Peyer's patch (tissue), 4 donors: ENCODE measurements around the gene HORMAD2. TPM values are rescaled to one million over a fixed set of nuclear protein-coding genes. Genes with fewer than 3 reads are reported as not detected.

Experiments
- DNase-seq, 3 donors: peaks; one replicate each; pipeline ENCODE4 v3.0.0-alpha.2; 2017 to 2019
- H3K27ac ChIP-seq, 4 donors: fragments of 200-600 bp; sonication (generic); one replicate each; pipeline ENCODE4 v1.5.1; 2016 to 2019
- H3K27me3 ChIP-seq, 2 donors: fragments of 200-600 bp; sonication (generic); one replicate each; pipeline ENCODE4 v1.5.1; 2019
- H3K36me3 ChIP-seq, 3 donors: fragments of 200-600 bp; sonication (generic); one replicate each; pipeline ENCODE4 v1.5.1; 2016 to 2019
- H3K4me1 ChIP-seq, 4 donors: fragments of 200-600 bp; sonication (generic); one replicate each; pipeline ENCODE4 v1.5.1; 2016 to 2019
- H3K4me3 ChIP-seq, 4 donors: fragments of 200-600 bp; sonication (generic); 1 replicate in 3 of 4; 2 replicates in 1 of 4; pipeline ENCODE4 v1.5.1; 2016 to 2019; ENCODE audit warnings: mild to moderate bottlenecking in 1 of 4
- H3K9me3 ChIP-seq, 4 donors: fragments of 200-600 bp; sonication (generic); one replicate each; pipeline ENCODE4 v1.5.1; 2016 to 2019; ENCODE audit warnings: mild to moderate bottlenecking in 1 of 4
- CTCF ChIP-seq, 6 experiments: fragments of 450-650 bp in 4 of 6; fragments of 200-600 bp in 2 of 6; sonication (generic) in 1 of 6; IDR thresholded peaks; one replicate each; pipeline ENCODE4 v1.5.1; 2017 to 2019; ENCODE audit warnings: antibody characterized with exemption in 6 of 6, mild to moderate bottlenecking in 3 of 6, moderate library complexity in 1 of 6
- POLR2A ChIP-seq, 2 donors: fragments of 450-650 bp; IDR thresholded peaks; one replicate each; pipeline ENCODE4 v1.5.1; 2017; ENCODE audit warnings: antibody characterized with exemption in 2 of 2, mild to moderate bottlenecking in 2 of 2, moderate library complexity in 2 of 2
- total RNA-seq, 4 donors: library from RNA; depleted of rRNA; stranded (reverse); fragments of >200 nt; gene quantifications; one replicate each; pipeline ENCODE4 v1.1.0, GENCODE V29; 2016

Gene HORMAD2
- total RNA-seq, 4 donors from 2014 or later = not detected

DNA sequence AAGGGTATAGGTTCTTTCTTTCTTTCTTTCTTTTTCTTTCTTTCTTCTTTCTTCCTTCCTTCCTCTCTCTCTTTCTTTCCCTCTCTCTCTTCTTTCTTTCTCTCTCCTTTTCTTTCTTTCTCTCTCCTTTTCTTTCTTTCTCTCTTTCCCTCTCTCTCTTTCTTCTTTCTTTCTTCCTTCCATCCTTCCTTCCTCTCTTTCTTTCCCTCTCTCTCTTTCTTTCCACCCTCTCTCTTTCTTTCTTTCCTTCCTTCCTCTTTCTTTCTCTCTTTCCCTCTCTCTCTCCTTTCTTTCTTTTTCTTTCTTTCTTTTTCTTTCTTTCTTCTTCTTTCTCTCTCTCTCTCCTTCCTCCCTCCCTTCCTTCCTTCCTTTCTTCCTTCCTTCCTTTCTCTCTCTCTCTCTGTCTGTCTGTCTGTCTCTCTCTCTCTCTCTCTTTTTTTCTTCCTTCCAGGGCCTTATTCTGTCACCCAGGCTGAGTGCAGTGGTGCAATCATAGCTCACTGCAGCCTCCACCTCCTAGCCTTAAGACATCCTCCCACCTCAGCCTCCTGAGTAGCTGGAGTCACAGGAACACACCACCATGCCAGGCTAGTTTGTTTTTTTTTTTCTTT is 139.5 kb downstream of the HORMAD2 start:
- no peak overlapping the region for H3K4me3 ChIP-seq
- H3K27ac ChIP-seq = no peak overlapping the region
- peaks cover 0 to 15% (median 7%) of the 10 kb centered on the region in 4 donors for H3K4me1 ChIP-seq
- DNase-seq = no peak
- H3K36me3 ChIP-seq = no peaks in the 10 kb centered on the region
- no peaks in the 10 kb centered on the region for H3K27me3 ChIP-seq
- H3K9me3 ChIP-seq = no peaks in the 10 kb centered on the region
- TF ChIP-seq CTCF (IDR thresholded peaks at IDR 0.05) (no peak), POLR2A (IDR thresholded peaks at IDR 0.05) (no peak)

DNA sequence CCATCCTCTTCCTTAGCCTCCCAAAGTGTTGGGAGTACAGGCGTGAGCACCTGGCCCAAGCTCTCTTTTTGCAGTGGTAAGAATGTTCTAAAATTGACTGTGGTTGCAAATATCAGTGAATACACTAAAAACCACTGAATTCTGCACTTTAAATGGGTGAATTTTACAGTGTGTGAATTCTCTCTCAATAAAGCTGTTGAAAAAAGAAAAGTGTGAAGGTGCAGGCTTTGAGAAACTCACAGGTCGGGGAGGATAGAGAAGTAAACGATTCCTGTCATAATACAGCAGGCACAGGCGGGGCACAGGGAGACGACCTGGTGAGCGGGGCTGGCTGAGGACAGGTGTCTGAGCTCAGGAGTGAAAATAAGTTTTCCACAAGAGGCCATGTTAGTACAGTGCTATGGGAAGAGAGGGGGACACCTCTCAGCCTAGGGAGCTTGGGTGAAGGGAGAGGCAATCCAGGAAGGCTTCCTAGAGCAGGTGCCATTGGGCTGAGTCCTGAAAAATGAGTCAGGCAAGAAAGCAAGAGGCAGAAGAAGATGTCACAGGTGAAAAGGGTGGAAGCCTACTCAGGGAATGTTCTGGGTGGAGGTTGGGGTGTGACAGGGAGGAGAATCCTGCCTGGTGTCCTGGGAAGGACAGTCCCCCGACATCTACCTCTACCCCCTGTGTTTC is 140.2 kb downstream of the HORMAD2 start:
- peak overlapping the region in 1 of 4 donors; percentile 9 for H3K4me3 ChIP-seq
- peak overlapping the region in 1 of 4 donors; percentile 49 for H3K27ac ChIP-seq
- no peak for TF ChIP-seq CTCF (IDR thresholded peaks at IDR 0.05)
- no peak for TF ChIP-seq POLR2A (IDR thresholded peaks at IDR 0.05)
- H3K27me3 ChIP-seq = no peaks in the 10 kb centered on the region
- H3K4me1 ChIP-seq = peaks cover 0 to 15% (median 7%) of the 10 kb centered on the region in 4 donors
- no peak for DNase-seq
- H3K36me3 ChIP-seq = no peaks in the 10 kb centered on the region
- H3K9me3 ChIP-seq = no peaks in the 10 kb centered on the region

DNA sequence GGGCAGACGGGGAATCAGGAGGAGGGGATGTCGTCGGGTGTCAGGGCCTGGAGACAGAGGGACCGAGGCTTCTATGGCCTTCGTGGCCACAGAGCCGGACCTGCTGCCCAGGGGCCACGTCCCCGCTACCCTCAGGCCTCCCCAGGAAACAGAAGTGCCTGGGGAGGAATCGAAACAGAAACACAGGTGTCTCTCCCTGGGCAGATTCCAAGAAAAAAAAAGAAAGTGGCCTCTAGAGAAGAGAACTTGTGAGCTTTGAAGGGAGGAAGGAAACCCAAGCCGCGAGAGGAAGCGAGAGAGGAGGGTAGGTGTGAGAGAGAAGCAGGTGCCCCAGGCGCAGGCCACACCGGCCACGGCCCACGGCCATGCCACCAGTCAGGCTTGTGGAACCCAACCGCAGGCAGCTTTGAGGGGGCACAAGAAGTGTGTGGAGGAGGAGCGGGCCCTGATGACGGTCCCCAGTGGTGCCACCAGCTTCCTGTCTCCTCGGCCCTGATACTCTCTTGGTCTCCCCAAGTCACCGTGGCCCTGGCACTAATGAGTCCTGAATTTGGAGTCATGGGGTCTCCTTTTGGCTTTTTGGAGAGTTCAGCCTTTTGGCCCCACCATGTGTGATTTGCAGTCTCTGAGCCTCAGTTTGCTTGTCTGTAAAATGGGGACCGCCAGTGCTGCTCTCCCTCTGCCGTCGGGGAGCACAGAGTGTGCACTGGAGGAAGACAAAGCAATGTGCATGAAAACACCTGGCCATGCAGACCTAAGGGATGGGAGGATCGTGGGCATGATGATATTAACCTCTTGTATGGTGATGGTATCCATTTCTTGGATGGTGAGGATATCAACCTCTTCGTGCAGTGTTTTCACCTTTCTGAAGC is 141.1 kb downstream of the HORMAD2 start:
- no peaks in the 10 kb centered on the region for H3K9me3 ChIP-seq
- peak overlapping the region in 1 of 4 donors; percentile 9 for H3K4me3 ChIP-seq
- peak overlapping the region in 1 of 4 donors; percentile 49 for H3K27ac ChIP-seq
- peak in 2 of 3 donors; percentile 78 to 80 for DNase-seq
- no peaks in the 10 kb centered on the region for H3K27me3 ChIP-seq
- no peaks in the 10 kb centered on the region for H3K36me3 ChIP-seq
- H3K4me1 ChIP-seq = peaks cover 0 to 15% (median 7%) of the 10 kb centered on the region in 4 donors
- TF ChIP-seq POLR2A (IDR thresholded peaks at IDR 0.05) = no peak
- no peak for TF ChIP-seq CTCF (IDR thresholded peaks at IDR 0.05)

DNA sequence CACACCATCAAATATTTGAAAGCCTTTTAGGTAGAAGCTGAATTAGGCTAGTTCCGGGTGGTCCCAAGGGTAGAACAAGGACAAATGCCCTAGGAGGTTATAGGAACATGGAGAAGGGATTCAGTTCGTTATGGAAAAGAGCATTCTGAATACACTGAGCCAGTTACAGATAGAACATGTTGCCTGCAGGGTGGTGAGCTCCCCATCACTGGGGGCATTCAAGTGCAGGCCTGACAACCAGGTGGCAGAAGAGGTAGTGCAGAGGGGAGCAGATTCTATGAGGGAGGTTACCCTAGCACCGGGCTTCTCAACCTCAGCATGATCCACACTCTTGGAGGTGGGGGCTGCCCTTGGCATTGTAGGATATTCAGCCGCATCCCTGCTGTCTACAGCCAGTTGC is 142.1 kb downstream of the HORMAD2 start:
- Histone ChIP-seq H3K27ac (no peak overlapping the region), H3K9me3 (no peaks in the 10 kb centered on the region)
- no peak for TF ChIP-seq CTCF (IDR thresholded peaks at IDR 0.05)
- no peak for TF ChIP-seq POLR2A (IDR thresholded peaks at IDR 0.05)

GRCh38 chr22:30223303-30223702 is 143.0 kb downstream of the HORMAD2 start:
- TF ChIP-seq POLR2A (IDR thresholded peaks at IDR 0.05) = no peak
- no peak for TF ChIP-seq CTCF (IDR thresholded peaks at IDR 0.05)
- no peaks in the 10 kb centered on the region for H3K36me3 ChIP-seq
- no peak for DNase-seq
- H3K4me3 ChIP-seq = no peak overlapping the region
- H3K27me3 ChIP-seq = no peaks in the 10 kb centered on the region
- no peaks in the 10 kb centered on the region for H3K9me3 ChIP-seq
- no peak overlapping the region for H3K27ac ChIP-seq
- H3K4me1 ChIP-seq = peaks cover 0 to 15% (median 7%) of the 10 kb centered on the region in 4 donors

More for the DNA sequence above, 142.1 kb downstream of the HORMAD2 start:
- no peak for DNase-seq
- no peaks in the 10 kb centered on the region for H3K36me3 ChIP-seq
- H3K4me3 ChIP-seq = no peak overlapping the region
- H3K27me3 ChIP-seq = no peaks in the 10 kb centered on the region
- H3K4me1 ChIP-seq = peaks cover 0 to 15% (median 7%) of the 10 kb centered on the region in 4 donors
